Right kidney (tissue), 1 donor: Measurements from ENCODE around the gene GOLGA1.
A peak's percentile ranks its signal among the peaks of the same experiment; 100 is the strongest.

Source experiments
- DNase-seq: peaks from one replicate; pipeline ENCODE4 v3.0.0-alpha.2; 2016

Gene GOLGA1

GRCh38 chr9:124885551-124885950, 55.3 kb downstream of the GOLGA1 start:
- no peak for DNase-seq

- DNase-seq = no peak
Observed at GRCh38 chr9:124884376-124884775, 56.5 kb downstream of the GOLGA1 start.

- no peak for DNase-seq
Observed at GRCh38 chr9:124882231-124882630, 58.7 kb downstream of the GOLGA1 start.

- DNase-seq = no peak
Observed at GRCh38 chr9:124881138-124881743, 59.6 kb downstream of the GOLGA1 start.

- no peak for DNase-seq
Observed at GRCh38 chr9:124880501-124880900, 60.4 kb downstream of the GOLGA1 start.

- DNase-seq = no peak
Observed at GRCh38 chr9:124879226-124879625, 61.7 kb downstream of the GOLGA1 start.

- no peak for DNase-seq
Observed at GRCh38 chr9:124878518-124878917, 62.4 kb downstream of the GOLGA1 start.

- DNase-seq = no peak
Observed at GRCh38 chr9:124878021-124878420, 62.9 kb downstream of the GOLGA1 start.

- DNase-seq = no peak
Observed at GRCh38 chr9:124877021-124877782, 63.7 kb downstream of the GOLGA1 start.

- no peak for DNase-seq
Observed at GRCh38 chr9:124875501-124875900, 65.4 kb downstream of the GOLGA1 start.

GRCh38 chr9:124873664-124874063, 67.2 kb downstream of the GOLGA1 start:
- no peak for DNase-seq

- no peak for DNase-seq
Observed at GRCh38 chr9:124871156-124871561, 69.7 kb downstream of the GOLGA1 start.

- DNase-seq = no peak
Observed at GRCh38 chr9:124870723-124871122, 70.2 kb downstream of the GOLGA1 start.

GRCh38 chr9:124869986-124870560, 70.8 kb downstream of the GOLGA1 start:
- peak; percentile 29 for DNase-seq

GRCh38 chr9:124869466-124869985, 71.4 kb downstream of the GOLGA1 start:
- DNase-seq = no peak

GRCh38 chr9:124868511-124869465, 72.1 kb downstream of the GOLGA1 start:
- DNase-seq = peak; percentile 92

GRCh38 chr9:124863371-124863871, 77.5 kb downstream of the GOLGA1 start:
- DNase-seq = no peak

GRCh38 chr9:124861342-124862229, 79.3 kb downstream of the GOLGA1 start, which contains the start of the genes ARPC5L and RPL35:
Gene ARPC5L, plus strand, starts transcription at chr9:124862130. Its CDS starts 7,161 bp downstream, at chr9:124869291.
Gene RPL35, minus strand, starts transcription at chr9:124861957. Its CDS starts 45 bp downstream, at chr9:124861912.
- peak; percentile 98 for DNase-seq

GRCh38 chr9:124860582-124861341, 80.1 kb downstream of the GOLGA1 start:
- no peak for DNase-seq
